ENCODE measurements around the gene RNF130. TPM values are rescaled to one million over a fixed set of nuclear protein-coding genes. Genes with fewer than 3 reads are reported as not detected.

The RNF130 gene
- total and polyA plus RNA-seq, 4 donors = 24.9 to 93.1 (median 51.4) TPM

DNA sequence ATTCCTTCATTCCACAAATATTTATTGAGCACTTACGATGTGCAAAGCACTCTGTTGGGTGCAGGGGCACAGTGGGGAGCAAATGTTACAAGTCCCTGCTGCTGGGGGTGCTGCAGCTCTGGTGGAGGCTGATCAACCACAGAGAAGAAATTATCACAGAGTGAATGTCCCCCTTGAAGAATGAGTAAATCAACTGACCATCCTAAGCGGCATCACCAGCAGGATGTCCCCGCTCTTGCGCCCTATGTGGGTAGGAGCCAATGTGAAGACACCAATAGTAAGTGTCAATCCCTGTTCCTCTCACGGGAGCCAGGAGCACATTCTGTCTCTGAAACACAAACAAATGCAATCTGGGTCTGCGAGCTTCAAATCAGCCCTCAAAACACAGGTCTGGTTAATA, 116.5 kb downstream of the RNF130 start:
- Histone ChIP-seq H3K4me1 (ENCODE audit: control insufficient read depth in 4 of 4, insufficient read depth in 4 of 4, low read length in 3 of 4) (peaks cover 7 to 19% (median 11%) of the 10 kb centered on the region in 4 donors), H3K36me3 (ENCODE audit: control insufficient read depth in 4 of 4, insufficient read depth in 3 of 4, low read depth in 1 of 4, low read length in 3 of 4) (peaks cover 0 to 19% (median 8%) of the 10 kb centered on the region in 4 donors), H3K9me3 (ENCODE audit: control insufficient read depth in 4 of 4, low read length in 3 of 4) (no peaks in the 10 kb centered on the region), H3K27me3 (ENCODE audit: control insufficient read depth in 4 of 4, insufficient read depth in 4 of 4, low read length in 3 of 4) (no peaks in the 10 kb centered on the region), H3K4me3 (ENCODE audit: low read depth in 1 of 3, low read length in 3 of 3) (no peak overlapping the region), H3K27ac (ENCODE audit: low read depth in 1 of 2, low read length in 2 of 2) (no peak overlapping the region), H3K9ac (ENCODE audit: low read depth in 1 of 2, low read length in 2 of 2) (no peak overlapping the region)
- no peak for DNase-seq (ENCODE audit: low spot score)
- 80% methylated on average over 6 of the region's 6 CpGs for WGBS
- no peak for TF ChIP-seq HNF4A (conservative IDR thresholded peaks at IDR 0.05)
- TF ChIP-seq NR2F2 (IDR thresholded peaks at IDR 0.05) = no peak
- no peak for TF ChIP-seq SP1 (IDR thresholded peaks at IDR 0.05)
- TF ChIP-seq FOXA1 (IDR thresholded peaks at IDR 0.05) = no peak
- TF ChIP-seq, protein P1, sequence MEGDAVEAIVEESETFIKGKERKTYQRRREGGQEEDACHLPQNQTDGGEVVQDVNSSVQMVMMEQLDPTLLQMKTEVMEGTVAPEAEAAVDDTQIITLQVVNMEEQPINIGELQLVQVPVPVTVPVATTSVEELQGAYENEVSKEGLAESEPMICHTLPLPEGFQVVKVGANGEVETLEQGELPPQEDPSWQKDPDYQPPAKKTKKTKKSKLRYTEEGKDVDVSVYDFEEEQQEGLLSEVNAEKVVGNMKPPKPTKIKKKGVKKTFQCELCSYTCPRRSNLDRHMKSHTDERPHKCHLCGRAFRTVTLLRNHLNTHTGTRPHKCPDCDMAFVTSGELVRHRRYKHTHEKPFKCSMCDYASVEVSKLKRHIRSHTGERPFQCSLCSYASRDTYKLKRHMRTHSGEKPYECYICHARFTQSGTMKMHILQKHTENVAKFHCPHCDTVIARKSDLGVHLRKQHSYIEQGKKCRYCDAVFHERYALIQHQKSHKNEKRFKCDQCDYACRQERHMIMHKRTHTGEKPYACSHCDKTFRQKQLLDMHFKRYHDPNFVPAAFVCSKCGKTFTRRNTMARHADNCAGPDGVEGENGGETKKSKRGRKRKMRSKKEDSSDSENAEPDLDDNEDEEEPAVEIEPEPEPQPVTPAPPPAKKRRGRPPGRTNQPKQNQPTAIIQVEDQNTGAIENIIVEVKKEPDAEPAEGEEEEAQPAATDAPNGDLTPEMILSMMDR (IDR thresholded peaks at IDR 0.05; ENCODE audit: low read depth, low read length, missing input control) = no peak
- TF ChIP-seq GABPA (IDR thresholded peaks at IDR 0.05 in 1 of 2, conservative IDR thresholded peaks at IDR 0.05 in 1 of 2) = no peak
- no peak for TF ChIP-seq YY1 (IDR thresholded peaks at IDR 0.05)
- TF ChIP-seq, protein P2, sequence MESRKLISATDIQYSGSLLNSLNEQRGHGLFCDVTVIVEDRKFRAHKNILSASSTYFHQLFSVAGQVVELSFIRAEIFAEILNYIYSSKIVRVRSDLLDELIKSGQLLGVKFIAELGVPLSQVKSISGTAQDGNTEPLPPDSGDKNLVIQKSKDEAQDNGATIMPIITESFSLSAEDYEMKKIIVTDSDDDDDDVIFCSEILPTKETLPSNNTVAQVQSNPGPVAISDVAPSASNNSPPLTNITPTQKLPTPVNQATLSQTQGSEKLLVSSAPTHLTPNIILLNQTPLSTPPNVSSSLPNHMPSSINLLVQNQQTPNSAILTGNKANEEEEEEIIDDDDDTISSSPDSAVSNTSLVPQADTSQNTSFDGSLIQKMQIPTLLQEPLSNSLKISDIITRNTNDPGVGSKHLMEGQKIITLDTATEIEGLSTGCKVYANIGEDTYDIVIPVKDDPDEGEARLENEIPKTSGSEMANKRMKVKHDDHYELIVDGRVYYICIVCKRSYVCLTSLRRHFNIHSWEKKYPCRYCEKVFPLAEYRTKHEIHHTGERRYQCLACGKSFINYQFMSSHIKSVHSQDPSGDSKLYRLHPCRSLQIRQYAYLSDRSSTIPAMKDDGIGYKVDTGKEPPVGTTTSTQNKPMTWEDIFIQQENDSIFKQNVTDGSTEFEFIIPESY (IDR thresholded peaks at IDR 0.05) = no peak
- no peak for TF ChIP-seq EGR1 (IDR thresholded peaks at IDR 0.05; ENCODE audit: low read depth in 2 of 2)
- TF ChIP-seq, protein P3, sequence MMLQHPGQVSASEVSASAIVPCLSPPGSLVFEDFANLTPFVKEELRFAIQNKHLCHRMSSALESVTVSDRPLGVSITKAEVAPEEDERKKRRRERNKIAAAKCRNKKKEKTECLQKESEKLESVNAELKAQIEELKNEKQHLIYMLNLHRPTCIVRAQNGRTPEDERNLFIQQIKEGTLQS (IDR thresholded peaks at IDR 0.05) = no peak
- TF ChIP-seq, protein P4, sequence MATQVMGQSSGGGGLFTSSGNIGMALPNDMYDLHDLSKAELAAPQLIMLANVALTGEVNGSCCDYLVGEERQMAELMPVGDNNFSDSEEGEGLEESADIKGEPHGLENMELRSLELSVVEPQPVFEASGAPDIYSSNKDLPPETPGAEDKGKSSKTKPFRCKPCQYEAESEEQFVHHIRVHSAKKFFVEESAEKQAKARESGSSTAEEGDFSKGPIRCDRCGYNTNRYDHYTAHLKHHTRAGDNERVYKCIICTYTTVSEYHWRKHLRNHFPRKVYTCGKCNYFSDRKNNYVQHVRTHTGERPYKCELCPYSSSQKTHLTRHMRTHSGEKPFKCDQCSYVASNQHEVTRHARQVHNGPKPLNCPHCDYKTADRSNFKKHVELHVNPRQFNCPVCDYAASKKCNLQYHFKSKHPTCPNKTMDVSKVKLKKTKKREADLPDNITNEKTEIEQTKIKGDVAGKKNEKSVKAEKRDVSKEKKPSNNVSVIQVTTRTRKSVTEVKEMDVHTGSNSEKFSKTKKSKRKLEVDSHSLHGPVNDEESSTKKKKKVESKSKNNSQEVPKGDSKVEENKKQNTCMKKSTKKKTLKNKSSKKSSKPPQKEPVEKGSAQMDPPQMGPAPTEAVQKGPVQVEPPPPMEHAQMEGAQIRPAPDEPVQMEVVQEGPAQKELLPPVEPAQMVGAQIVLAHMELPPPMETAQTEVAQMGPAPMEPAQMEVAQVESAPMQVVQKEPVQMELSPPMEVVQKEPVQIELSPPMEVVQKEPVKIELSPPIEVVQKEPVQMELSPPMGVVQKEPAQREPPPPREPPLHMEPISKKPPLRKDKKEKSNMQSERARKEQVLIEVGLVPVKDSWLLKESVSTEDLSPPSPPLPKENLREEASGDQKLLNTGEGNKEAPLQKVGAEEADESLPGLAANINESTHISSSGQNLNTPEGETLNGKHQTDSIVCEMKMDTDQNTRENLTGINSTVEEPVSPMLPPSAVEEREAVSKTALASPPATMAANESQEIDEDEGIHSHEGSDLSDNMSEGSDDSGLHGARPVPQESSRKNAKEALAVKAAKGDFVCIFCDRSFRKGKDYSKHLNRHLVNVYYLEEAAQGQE (IDR thresholded peaks at IDR 0.05) = no peak
- TF ChIP-seq FOXA2 (IDR thresholded peaks at IDR 0.05) = no peak
- no peak for TF ChIP-seq RXRA (IDR thresholded peaks at IDR 0.05)

DNA sequence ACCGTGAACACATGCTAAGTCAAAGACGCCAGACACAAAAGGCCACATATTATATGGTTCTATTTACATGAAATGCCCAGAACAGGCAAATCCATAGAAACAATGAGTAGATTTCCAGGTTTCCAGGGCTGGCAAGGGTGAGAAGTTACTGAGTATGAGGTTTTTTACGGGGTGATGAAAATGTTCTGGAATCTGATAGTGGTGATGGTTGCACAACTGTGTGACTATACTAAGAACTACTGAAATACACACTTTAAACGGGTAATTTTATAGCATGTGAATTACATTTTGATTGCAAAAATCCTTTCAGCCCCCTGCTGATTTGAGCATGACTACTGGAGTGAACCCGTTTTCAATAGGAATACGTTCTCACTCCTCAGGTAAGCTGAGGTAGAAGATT, 117.1 kb downstream of the RNF130 start:
- 94% methylated on average over 6 of the region's 6 CpGs for WGBS
- H3K36me3 ChIP-seq (ENCODE audit: control insufficient read depth in 4 of 4, insufficient read depth in 3 of 4, low read depth in 1 of 4, low read length in 3 of 4) = peaks cover 0 to 19% (median 8%) of the 10 kb centered on the region in 4 donors
- H3K9ac ChIP-seq (ENCODE audit: low read depth in 1 of 2, low read length in 2 of 2) = no peak overlapping the region
- H3K27me3 ChIP-seq (ENCODE audit: control insufficient read depth in 4 of 4, insufficient read depth in 4 of 4, low read length in 3 of 4) = no peaks in the 10 kb centered on the region
- no peak for DNase-seq (ENCODE audit: low spot score)
- no peak overlapping the region for H3K4me3 ChIP-seq (ENCODE audit: low read depth in 1 of 3, low read length in 3 of 3)
- peaks cover 3 to 15% (median 7%) of the 10 kb centered on the region in 4 donors for H3K4me1 ChIP-seq (ENCODE audit: control insufficient read depth in 4 of 4, insufficient read depth in 4 of 4, low read length in 3 of 4)
- H3K9me3 ChIP-seq (ENCODE audit: control insufficient read depth in 4 of 4, low read length in 3 of 4) = no peaks in the 10 kb centered on the region
- TF ChIP-seq JUND (IDR thresholded peaks at IDR 0.05) (no peak), EGR1 (IDR thresholded peaks at IDR 0.05; ENCODE audit: low read depth in 2 of 2) (no peak), RXRA (IDR thresholded peaks at IDR 0.05) (no peak), FOXA1 (IDR thresholded peaks at IDR 0.05) (no peak), SP1 (IDR thresholded peaks at IDR 0.05) (no peak), FOXA2 (IDR thresholded peaks at IDR 0.05) (no peak), RAD21 (IDR thresholded peaks at IDR 0.05) (no peak)
- TF ChIP-seq, protein P3 (IDR thresholded peaks at IDR 0.05) = no peak
- TF ChIP-seq, protein P1 (IDR thresholded peaks at IDR 0.05; ENCODE audit: low read depth, low read length, missing input control) = no peak
- no peak overlapping the region for H3K27ac ChIP-seq (ENCODE audit: low read depth in 1 of 2, low read length in 2 of 2)
